B cell (primary cell): ENCODE results near the gene DLX3. TPM values are rescaled to one million over a fixed set of nuclear protein-coding genes. Genes with fewer than 3 reads are reported as not detected.
A peak's percentile ranks its signal among the peaks of the same experiment; 100 is the strongest.

Experiments used
- ATAC-seq: fragments of 200-7000 bp; cut with Tn5 transposase; one replicate; pipeline ENCODE4 v1.10.0; 2021; ENCODE audit warnings: low read depth, mild to moderate bottlenecking, moderate number of reproducible peaks, moderate library complexity
- CTCF ChIA-PET: fragments of 350-600 bp; sonication (Branson Sonifier 250); formaldehyde crosslinking; loops from one replicate; lab custom pipeline; 2021; ENCODE audit warnings: antibody characterized with exemption, inconsistent platforms; lab: Charles Lee
- POLR2A ChIA-PET: fragments of 350-600 bp; sonication (Branson Sonifier 250); formaldehyde crosslinking; loops from one replicate; lab custom pipeline; 2021; ENCODE audit warnings: antibody characterized with exemption; lab: Charles Lee
- DNase-seq: peaks from one replicate; pipeline ENCODE4 v3.0.0; 2013
- H2AFZ ChIP-seq: 2 replicates; pipeline ENCODE4 v1.6.1; 2012; ENCODE audit warnings: mild to moderate bottlenecking, low read depth, low read length; ENCODE audit not compliant: insufficient read depth, poor library complexity, severe bottlenecking
- H3K27ac ChIP-seq, 2 donors: 1 replicate in 1 of 2; 2 replicates in 1 of 2; pipeline ENCODE4 v1.5.1; 2012 to 2013; ENCODE audit warnings: low read length in 2 of 2, mild to moderate bottlenecking in 2 of 2, moderate library complexity in 1 of 2
- H3K27me3 ChIP-seq, 4 experiments: fragments of 200-600 bp in 1 of 4; sonication (generic) in 1 of 4; replicated peaks in 1 of 4; 1 replicate in 2 of 4; 2 replicates in 2 of 4; pipeline versions ENCODE4 v1.6.1 to v1.7.0; 2013 to 2016; ENCODE audit warnings: low read length in 3 of 4, mild to moderate bottlenecking in 2 of 4, mixed read lengths in 1 of 4, moderate library complexity in 1 of 4; ENCODE audit not compliant: insufficient read depth in 4 of 4, control insufficient read depth in 3 of 4; ENCODE audit errors: control extremely low read depth in 1 of 4
- H3K36me3 ChIP-seq, 2 experiments: replicated peaks in 1 of 2; 1 replicate in 1 of 2; 2 replicates in 1 of 2; pipeline versions ENCODE4 v1.6.1 to v1.7.1; 2013; ENCODE audit warnings: low read length in 1 of 2; ENCODE audit not compliant: insufficient read depth in 2 of 2, control insufficient read depth in 1 of 2; ENCODE audit errors: control extremely low read depth in 1 of 2, extremely low read depth in 1 of 2
- H3K4me1 ChIP-seq, 2 donors: fragments of 200-600 bp in 1 of 2; sonication (generic) in 1 of 2; 1 replicate in 1 of 2; 2 replicates in 1 of 2; pipeline versions ENCODE4 v1.5.1 to v1.6.1; 2013 to 2017; ENCODE audit warnings: low read length in 2 of 2; ENCODE audit not compliant: control insufficient read depth in 2 of 2, insufficient read depth in 2 of 2
- H3K4me2 ChIP-seq: replicated peaks from 2 replicates; pipeline ENCODE3; 2012; ENCODE audit warnings: mild to moderate bottlenecking, low read depth, low read length; ENCODE audit not compliant: poor library complexity, severe bottlenecking
- H3K4me3 ChIP-seq, 5 experiments: fragments of 200-600 bp in 1 of 5; sonication (generic) in 1 of 5; 1 replicate in 3 of 5; 2 replicates in 2 of 5; pipeline versions ENCODE4 v1.5.1 to v1.7.0; 2011 to 2016; ENCODE audit warnings: low read length in 4 of 5, mild to moderate bottlenecking in 4 of 5, low read depth in 2 of 5, control low read depth in 1 of 5, moderate library complexity in 1 of 5; ENCODE audit not compliant: insufficient read depth in 1 of 5; ENCODE audit errors: control extremely low read depth in 1 of 5, extremely low read depth in 1 of 5
- H3K79me2 ChIP-seq: fragments of 200-600 bp; sonication (generic); one replicate; pipeline ENCODE4 v1.6.0; 2016; ENCODE audit warnings: low read length; ENCODE audit not compliant: control insufficient read depth, insufficient read depth
- H3K9ac ChIP-seq: fragments of 200-600 bp; sonication (generic); 2 replicates; pipeline ENCODE4 v1.6.1; 2017; ENCODE audit warnings: mild to moderate bottlenecking, low read length, moderate library complexity
- H3K9me3 ChIP-seq, 3 donors: one replicate each; pipeline versions ENCODE4 v1.6.1 to v1.7.1; 2013; ENCODE audit warnings: low read length in 2 of 3; ENCODE audit not compliant: control insufficient read depth in 2 of 3, insufficient read depth in 1 of 3; ENCODE audit errors: control extremely low read depth in 1 of 3
- H4K20me1 ChIP-seq: 2 replicates; pipeline ENCODE4 v1.6.0; 2012; ENCODE audit warnings: mild to moderate bottlenecking, low read length; ENCODE audit not compliant: insufficient read depth, control insufficient read depth, poor library complexity, severe bottlenecking
- H3K27ac Mint-ChIP-seq: one replicate; pipeline ENCODE4 v1.8.0; 2021; ENCODE audit warnings: mixed read lengths
- H3K27me3 Mint-ChIP-seq: one replicate; pipeline ENCODE4 v1.8.0; 2021; ENCODE audit warnings: mixed read lengths
- H3K4me1 Mint-ChIP-seq: one replicate; pipeline ENCODE4 v1.8.0; 2021; ENCODE audit warnings: mixed read lengths
- H3K4me3 Mint-ChIP-seq: one replicate; pipeline ENCODE4 v1.8.0; 2021; ENCODE audit warnings: mixed read lengths
- H3K9me3 Mint-ChIP-seq: one replicate; pipeline ENCODE4 v1.8.0; 2022; ENCODE audit warnings: mixed read lengths; ENCODE audit not compliant: insufficient read depth
- CTCF ChIP-seq: fragments of 200-600 bp; IDR thresholded peaks from one replicate; pipeline ENCODE4 v1.8.0; 2022; ENCODE audit warnings: antibody characterized with exemption, mild to moderate bottlenecking
- EZH2 ChIP-seq: IDR thresholded peaks from 2 replicates; pipeline ENCODE4 v1.6.1; 2012; ENCODE audit warnings: borderline replicate concordance, low read depth, mild to moderate bottlenecking, moderate library complexity, low read length; ENCODE audit not compliant: insufficient read depth, poor library complexity, severe bottlenecking
- WGBS: methylation state at CpG from one replicate; pipeline ENCODE4 v1.1.5; 2013; ENCODE audit warnings: missing lambda C conversion rate; ENCODE audit not compliant: insufficient coverage; 5-methylcytosine and 5-hydroxymethylcytosine counted together
- intact Hi-C: fragments of 100-400 bp; cut with micrococcal nuclease; formaldehyde crosslinking; loops from one replicate; pipeline ENCODE4 v1.10.0; 2022
- polyA plus RNA-seq: library from polyadenylated mRNA; depleted of rRNA; stranded (reverse); fragments of >200 nt; gene quantifications from 2 replicates; pipeline ENCODE4 v1.2.3, GENCODE V29; 2012
- total RNA-seq, 2 donors: library from RNA; stranded (reverse); fragments of 120-200 nt in 1 of 2; gene quantifications; 1 replicate in 1 of 2; 2 replicates in 1 of 2; pipeline versions ENCODE4 v1.2.3 to v1.2.4, GENCODE V29; 2013 to 2022

Gene DLX3
- total and polyA plus RNA-seq, 2 donors (not counting 1 experiment from before 2014, with no cell fraction given) = not detected

GRCh38 chr17:49994085-49995054 is 654 bp downstream of the DLX3 start:
- peak overlapping the region; percentile 86 for H3K4me3 Mint-ChIP-seq
- 14% methylated on average over 49 of the region's 50 CpGs for WGBS
- ChIA-PET CTCF (interaction anchor here (0.6 to 7.0 kb wide), 11 partner anchors 16 to 1127 kb away, joined by 3 to 186 read pairs (median 4); partner anchors contain the start of gene SPAG9), POLR2A (interaction anchor here (0.6 to 0.7 kb wide), 2 partner anchors 62 to 115 kb away, joined by 3 to 7 read pairs; no protein-coding TSS in a partner anchor)
- Histone ChIP-seq H3K4me1 (peaks cover 43 to 47% of the 10 kb centered on the region in 2 donors), H3K4me3 (peak overlapping the region in 4 of 5 experiments; percentile 11 to 65 (median 49)), H3K27me3 (peaks cover 0 to 94% (median 59%) of the 10 kb centered on the region in 4 experiments), H3K4me2 (peak overlapping the region; percentile 90), H4K20me1 (no peaks in the 10 kb centered on the region), H3K27ac (no peak overlapping the region), H3K9me3 (peaks cover 0 to 28% (median 0%) of the 10 kb centered on the region in 3 donors), H3K9ac (peak overlapping the region; percentile 66), H3K36me3 (no peaks in the 10 kb centered on the region), H3K79me2 (no peaks in the 10 kb centered on the region), H2AFZ (peak overlapping the region; percentile 61)
- peaks cover 44% of the 10 kb centered on the region for H3K4me1 Mint-ChIP-seq
- H3K27ac Mint-ChIP-seq = no peak overlapping the region
- TF ChIP-seq EZH2 (peak; percentile 55), CTCF (no peak)
- intact Hi-C loops = no loop called here
- H3K9me3 Mint-ChIP-seq = no peaks in the 10 kb centered on the region
- DNase-seq = peak; percentile 52
- peaks cover 76% of the 10 kb centered on the region for H3K27me3 Mint-ChIP-seq
- no peak for ATAC-seq
